WTC11 (cell line): ENCODE results near the gene GSTP1. TPM values are rescaled to one million over a fixed set of nuclear protein-coding genes. Genes with fewer than 3 reads are reported as not detected.

Source experiments
- ATAC-seq: fragments of 200-7000 bp; cut with Tn5 transposase; 2 replicates; pipeline ENCODE4 v1.10.0; 2021; ENCODE audit warnings: mild to moderate bottlenecking, moderate library complexity
- Bru-seq: library from RNA; stranded (reverse); fragments of 400-500 nt; gene quantifications from one replicate; lab custom pipeline; 2021; lab: Mats Ljungman, UMichigan
- CTCF ChIA-PET: fragments of 300-600 bp; sonication (Branson Sonifier 250); formaldehyde crosslinking; loops from one replicate; lab custom pipeline; 2021; ENCODE audit warnings: antibody characterized with exemption; lab: Charles Lee
- POLR2A ChIA-PET: fragments of 350-600 bp; sonication (Branson Sonifier 250); formaldehyde crosslinking; loops from one replicate; lab custom pipeline; 2021; ENCODE audit warnings: antibody characterized with exemption; lab: Charles Lee
- DNase-seq: peaks from one replicate; pipeline ENCODE4 v3.0.0; 2021; ENCODE audit warnings: low spot score
- H3K27ac Mint-ChIP-seq: 2 replicates; pipeline ENCODE4 v1.8.0; 2021; ENCODE audit warnings: mixed read lengths
- H3K27me3 Mint-ChIP-seq: 2 replicates; pipeline ENCODE4 v1.8.0; 2021; ENCODE audit warnings: low read depth, mild to moderate bottlenecking, moderate library complexity, mixed read lengths
- H3K36me3 Mint-ChIP-seq: 2 replicates; pipeline ENCODE4 v1.8.0; 2021; ENCODE audit warnings: mixed read lengths
- H3K4me1 Mint-ChIP-seq: 2 replicates; pipeline ENCODE4 v1.8.0; 2022; ENCODE audit warnings: mixed read lengths
- H3K4me3 Mint-ChIP-seq: 2 replicates; pipeline ENCODE4 v1.8.0; 2021; ENCODE audit warnings: mild to moderate bottlenecking, moderate library complexity, mixed read lengths
- H3K9me3 Mint-ChIP-seq: 2 replicates; pipeline ENCODE4 v1.8.0; 2021; ENCODE audit warnings: mixed read lengths
- AFF4 ChIP-seq: sonication (generic); formaldehyde crosslinking; IDR thresholded peaks from 2 replicates; pipeline ENCODE4 v1.8.1; 2023; ENCODE audit warnings: mild to moderate bottlenecking, missing genetic modification reagents, borderline replicate concordance
- AR ChIP-seq: fragments of 250-450 bp; sonication (Bioruptor Pico); IDR thresholded peaks from 2 replicates; pipeline ENCODE4 v1.9.0; 2021; ENCODE audit warnings: mild to moderate bottlenecking
- ATF1 ChIP-seq: sonication (generic); formaldehyde crosslinking; IDR thresholded peaks from 2 replicates; pipeline ENCODE4 v1.8.1; 2023; ENCODE audit warnings: mild to moderate bottlenecking, moderate library complexity, missing genetic modification reagents
- CTCF ChIP-seq: fragments of 200-600 bp; IDR thresholded peaks from 2 replicates; pipeline ENCODE4 v1.8.0; 2022; ENCODE audit warnings: antibody characterized with exemption
- FOXP1 ChIP-seq: sonication (generic); formaldehyde crosslinking; IDR thresholded peaks from 2 replicates; pipeline ENCODE4 v1.8.0; 2022; ENCODE audit warnings: missing genetic modification reagents, mild to moderate bottlenecking, moderate library complexity, borderline replicate concordance
- HMGA2 ChIP-seq: fragments of 250-450 bp; sonication (Bioruptor Pico); IDR thresholded peaks from 2 replicates; pipeline ENCODE4 v1.4.0; 2021; ENCODE audit warnings: mild to moderate bottlenecking, moderate library complexity
- NFE2L1 ChIP-seq: sonication (generic); formaldehyde crosslinking; IDR thresholded peaks from 2 replicates; pipeline ENCODE4 v1.8.1; 2023; ENCODE audit warnings: missing genetic modification reagents
- NR2C2 ChIP-seq: sonication (generic); formaldehyde crosslinking; IDR thresholded peaks from 2 replicates; pipeline ENCODE4 v1.8.0; 2022; ENCODE audit warnings: mild to moderate bottlenecking, missing genetic modification reagents
- TCF7 ChIP-seq: sonication (generic); formaldehyde crosslinking; IDR thresholded peaks from 2 replicates; pipeline ENCODE4 v1.8.0; 2022; ENCODE audit warnings: mild to moderate bottlenecking, low read depth, missing genetic modification reagents, moderate library complexity
- TEAD1 ChIP-seq: sonication (generic); formaldehyde crosslinking; IDR thresholded peaks from 2 replicates; pipeline ENCODE4 v1.8.0; 2022; ENCODE audit warnings: mild to moderate bottlenecking, missing genetic modification reagents
- TP53 ChIP-seq: sonication (generic); formaldehyde crosslinking; IDR thresholded peaks from 2 replicates; pipeline ENCODE4 v1.8.1; 2023; ENCODE audit warnings: mild to moderate bottlenecking, missing genetic modification reagents
- USF1 ChIP-seq: sonication (generic); formaldehyde crosslinking; IDR thresholded peaks from 2 replicates; pipeline ENCODE4 v1.8.0; 2022; ENCODE audit warnings: mild to moderate bottlenecking, missing genetic modification reagents
- ZNF121 ChIP-seq: sonication (generic); formaldehyde crosslinking; IDR thresholded peaks from 2 replicates; pipeline ENCODE4 v1.8.0; 2023; ENCODE audit warnings: missing genetic modification reagents
- ZNF138 ChIP-seq: sonication (generic); formaldehyde crosslinking; conservative IDR thresholded peaks from 2 replicates; pipeline ENCODE4 v1.8.1; 2022; ENCODE audit warnings: mild to moderate bottlenecking, moderate library complexity, missing genetic modification reagents
- ZNF219 ChIP-seq: sonication (generic); formaldehyde crosslinking; IDR thresholded peaks from 2 replicates; pipeline ENCODE4 v1.8.0; 2023; ENCODE audit warnings: missing genetic modification reagents, mild to moderate bottlenecking, borderline replicate concordance
- ZNF263 ChIP-seq: sonication (generic); formaldehyde crosslinking; IDR thresholded peaks from 2 replicates; pipeline ENCODE4 v1.8.1; 2022; ENCODE audit warnings: low read depth, mild to moderate bottlenecking, moderate library complexity, missing genetic modification reagents
- ZNF671 ChIP-seq: fragments of 250-450 bp; sonication (Bioruptor Pico); IDR thresholded peaks from 2 replicates; pipeline ENCODE4 v1.8.0; 2021; ENCODE audit warnings: mild to moderate bottlenecking
- long read RNA-seq, 3 experiments: library from RNA in 1 of 3; library from capped mRNA in 1 of 3; library from polyadenylated mRNA in 1 of 3; unstranded in 2 of 3; stranded (forward) in 1 of 3; transcript quantifications; one replicate each; pipeline ENCODE4 v2.0.0, GENCODE V29; 2021
- total RNA-seq: library from RNA; stranded (reverse); gene quantifications from 3 replicates; pipeline ENCODE4 v1.2.3, GENCODE V29; 2021
- TF ChIP-seq, protein P1 (sequence below): sonication (generic); formaldehyde crosslinking; IDR thresholded peaks from 2 replicates; pipeline ENCODE4 v1.8.1; 2022; ENCODE audit warnings: low read depth, mild to moderate bottlenecking, moderate library complexity, missing genetic modification reagents, borderline replicate concordance
- TF ChIP-seq, protein P2 (sequence below): fragments of 250-450 bp; sonication (Bioruptor Pico); IDR thresholded peaks from 2 replicates; pipeline ENCODE4 v2.1.2; 2022; ENCODE audit warnings: mild to moderate bottlenecking, moderate library complexity

The GSTP1 gene
- total RNA-seq (1,404 to 1,452 TPM (median 1,412 TPM) in 3 replicates), Bru-seq, nascent RNA (percentile 96 among the genes with signal in this experiment)
- long read RNA-seq, experiment 1, transcript GSTP1-202 (7 exons, 961 nt), result major isoform, 1,102 of 1,226 reads
- long read RNA-seq, experiment 1, transcript GSTP1-203 (3 exons, 736 nt), result minor isoform, 9 of 1,226 reads
- long read RNA-seq, experiment 1, partial matches to known transcripts, result 72 of 1,226 reads
- long read RNA-seq, experiment 1, other reads (novel, unspliced or antisense), result 40 of 1,226 reads
- long read RNA-seq, experiment 2, transcript GSTP1-203 (3 exons, 736 nt), result minor isoform, 27 of 1,615 reads
- long read RNA-seq, experiment 2, transcript GSTP1-202 (7 exons, 961 nt), result major isoform, 153 of 1,615 reads
- long read RNA-seq, experiment 2, partial matches to known transcripts, result 1,365 of 1,615 reads
- long read RNA-seq, experiment 2, other reads (novel, unspliced or antisense), result 68 of 1,615 reads
- long read RNA-seq, experiment 3, transcript GSTP1-202 (7 exons, 961 nt), result major isoform, 123 of 183 reads
- long read RNA-seq, experiment 3, partial matches to known transcripts, result 53 of 183 reads
- long read RNA-seq, experiment 3, other reads (novel, unspliced or antisense), result 7 of 183 reads

- DNase-seq (peak; percentile 86), ATAC-seq (peak; percentile 86)
- H3K4me1 Mint-ChIP-seq, result peaks cover 53% of the 10 kb centered on the region
- H3K27me3 Mint-ChIP-seq, result no peaks in the 10 kb centered on the region; the same call in 1 of the 2 replicates
- H3K4me3 Mint-ChIP-seq, result peak within 1 kb of the TSS; percentile 85
- CTCF ChIA-PET, result interaction anchor here (0.5 to 3.5 kb wide), 11 partner anchors 10 to 486 kb away, joined by 3 to 47 read pairs (median 4); partner anchors contain the start of genes NUDT8 and PPP1CA
- no peaks in the 10 kb centered on the region for H3K9me3 Mint-ChIP-seq
- H3K36me3 Mint-ChIP-seq, result peaks cover 36% of the 10 kb centered on the region
- peak within 1 kb of the TSS; percentile 100 for H3K27ac Mint-ChIP-seq
- POLR2A ChIA-PET, result interaction anchor here (0.7 to 1.7 kb wide), 4 partner anchors 12 to 46 kb away, joined by 3 to 4 read pairs (median 3); partner anchors contain the start of gene NUDT8
- TF ChIP-seq ZNF263 (no peak), TCF7 (CRISPR knock-in tag) (peak; percentile 46; the same call in 1 of the 2 replicates), ZNF671 (CRISPR knock-in tag) (no peak), HMGA2 (CRISPR knock-in tag) (peak; percentile 100), TP53 (CRISPR knock-in tag) (peak; percentile 53; the same call in 1 of the 2 replicates), ZNF121 (no peak), ATF1 (no peak), ZNF219 (CRISPR knock-in tag) (no peak), FOXP1 (peak; percentile 90; the same call in 1 of the 2 replicates), TEAD1 (CRISPR knock-in tag) (peak; percentile 54; the same call in 1 of the 2 replicates), NFE2L1 (CRISPR knock-in tag) (peak; percentile 96), AFF4 (peak; percentile 66; the same call in 1 of the 2 replicates), CTCF (peak; percentile 69), AR (no peak), USF1 (peak; percentile 57; the same call in 1 of the 2 replicates), ZNF138 (CRISPR knock-in tag) (no peak), NR2C2 (CRISPR knock-in tag) (0 out of 2 replicates have a peak, but pooled peaks have one; percentile 19)
- TF ChIP-seq, protein P1, sequence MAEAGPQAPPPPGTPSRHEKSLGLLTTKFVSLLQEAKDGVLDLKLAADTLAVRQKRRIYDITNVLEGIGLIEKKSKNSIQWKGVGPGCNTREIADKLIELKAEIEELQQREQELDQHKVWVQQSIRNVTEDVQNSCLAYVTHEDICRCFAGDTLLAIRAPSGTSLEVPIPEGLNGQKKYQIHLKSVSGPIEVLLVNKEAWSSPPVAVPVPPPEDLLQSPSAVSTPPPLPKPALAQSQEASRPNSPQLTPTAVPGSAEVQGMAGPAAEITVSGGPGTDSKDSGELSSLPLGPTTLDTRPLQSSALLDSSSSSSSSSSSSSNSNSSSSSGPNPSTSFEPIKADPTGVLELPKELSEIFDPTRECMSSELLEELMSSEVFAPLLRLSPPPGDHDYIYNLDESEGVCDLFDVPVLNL (CRISPR knock-in tag), result peak; percentile 16; the same call in 1 of the 2 replicates
- TF ChIP-seq, protein P2, sequence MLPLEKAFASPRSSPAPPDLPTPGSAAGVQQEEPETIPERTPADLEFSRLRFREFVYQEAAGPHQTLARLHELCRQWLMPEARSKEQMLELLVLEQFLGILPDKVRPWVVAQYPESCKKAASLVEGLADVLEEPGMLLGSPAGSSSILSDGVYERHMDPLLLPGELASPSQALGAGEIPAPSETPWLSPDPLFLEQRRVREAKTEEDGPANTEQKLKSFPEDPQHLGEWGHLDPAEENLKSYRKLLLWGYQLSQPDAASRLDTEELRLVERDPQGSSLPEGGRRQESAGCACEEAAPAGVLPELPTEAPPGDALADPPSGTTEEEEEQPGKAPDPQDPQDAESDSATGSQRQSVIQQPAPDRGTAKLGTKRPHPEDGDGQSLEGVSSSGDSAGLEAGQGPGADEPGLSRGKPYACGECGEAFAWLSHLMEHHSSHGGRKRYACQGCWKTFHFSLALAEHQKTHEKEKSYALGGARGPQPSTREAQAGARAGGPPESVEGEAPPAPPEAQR (CRISPR knock-in tag), result no peak
Measured at GRCh38 chr11:67583247-67584204, at the start of gene GSTP1. Gene GSTP1 (plus strand): TSS chr11:67583812. CDS start chr11:67583844, 32 bp downstream.
